ENCODE measurements around the gene ZNF319. TPM values are rescaled to one million over a fixed set of nuclear protein-coding genes. Genes with fewer than 3 reads are reported as not detected.

Gene ZNF319
- total and polyA plus RNA-seq, 7 donors: 2.0 to 8.8 (median 6.6) TPM

GRCh38 chr16:57948027-57948426 lies 52.4 kb downstream of the ZNF319 start:
- Histone ChIP-seq H3K9me3 (no peaks in the 10 kb centered on the region), H3K27me3 (ENCODE audit: insufficient read depth in 3 of 3, low read length in 2 of 3) (peaks cover 0 to 5% (median 0%) of the 10 kb centered on the region in 3 donors), H3K4me1 (no peaks in the 10 kb centered on the region), H3K4me3 (no peak overlapping the region), H3K27ac (no peak overlapping the region), H3K36me3 (ENCODE audit: insufficient read depth in 1 of 2, low read depth in 1 of 2) (no peaks in the 10 kb centered on the region)
- no peak for ATAC-seq
- 81 to 92% (median 91%) methylated on average over 5 of the region's 5 CpGs for whole genome bisulfite sequencing, 3 donors
- no peak for TF ChIP-seq CTCF (IDR thresholded peaks at IDR 0.05)
- intact Hi-C loops (cut with DNase I): no loop called here
- DNase-seq: no peak

- no peak overlapping the region for H3K27ac ChIP-seq
- H3K9me3 ChIP-seq: no peaks in the 10 kb centered on the region
- no peaks in the 10 kb centered on the region for H3K36me3 ChIP-seq (ENCODE audit: insufficient read depth in 1 of 2, low read depth in 1 of 2)
- no peak for TF ChIP-seq CTCF (IDR thresholded peaks at IDR 0.05)
- no peak overlapping the region for H3K4me3 ChIP-seq
- intact Hi-C loops (cut with DNase I): no loop called here
- ATAC-seq (no peak), DNase-seq (no peak)
- peaks cover 0 to 5% (median 0%) of the 10 kb centered on the region in 3 donors for H3K27me3 ChIP-seq (ENCODE audit: insufficient read depth in 3 of 3, low read length in 2 of 3)
- 84 to 86% (median 84%) methylated on average over 2 of the region's 2 CpGs for WGBS, 3 donors
- H3K4me1 ChIP-seq: no peaks in the 10 kb centered on the region
Measured at GRCh38 chr16:57947261-57947660, 53.2 kb downstream of the ZNF319 start.

- ATAC-seq (no peak), DNase-seq (no peak)
- no peaks in the 10 kb centered on the region for H3K36me3 ChIP-seq (ENCODE audit: insufficient read depth in 1 of 2, low read depth in 1 of 2)
- intact Hi-C loops (cut with DNase I): no loop called here
- peaks cover 0 to under 1% (median 0%) of the 10 kb centered on the region in 3 donors for H3K27me3 ChIP-seq (ENCODE audit: insufficient read depth in 3 of 3, low read length in 2 of 3)
- no peaks in the 10 kb centered on the region for H3K9me3 ChIP-seq
- TF ChIP-seq CTCF (IDR thresholded peaks at IDR 0.05): no peak
- no peak overlapping the region for H3K4me3 ChIP-seq
- no peak overlapping the region for H3K27ac ChIP-seq
- H3K4me1 ChIP-seq: no peaks in the 10 kb centered on the region
- 62 to 70% (median 63%) methylated on average over 13 of the region's 13 CpGs for WGBS, 3 donors
Measured at GRCh38 chr16:57946181-57946801, 54.2 kb downstream of the ZNF319 start.

- Histone ChIP-seq H3K4me3 (no peak overlapping the region), H3K27me3 (ENCODE audit: insufficient read depth in 3 of 3, low read length in 2 of 3) (no peaks in the 10 kb centered on the region), H3K9me3 (no peaks in the 10 kb centered on the region), H3K36me3 (ENCODE audit: insufficient read depth in 1 of 2, low read depth in 1 of 2) (no peaks in the 10 kb centered on the region), H3K27ac (no peak overlapping the region), H3K4me1 (no peaks in the 10 kb centered on the region)
- no peak for TF ChIP-seq CTCF (IDR thresholded peaks at IDR 0.05)
- 55 to 63% (median 58%) methylated on average over 7 of the region's 7 CpGs for WGBS, 3 donors
- intact Hi-C loops (cut with DNase I): no loop called here
- ATAC-seq (no peak), DNase-seq (no peak)
Measured at GRCh38 chr16:57945740-57946138, 54.7 kb downstream of the ZNF319 start.

Measured in psoas muscle (tissue), 8 donors.